HL-60 (cell line): ENCODE results near the gene QRICH1.

Experiments
- CTCF ChIP-seq: IDR thresholded peaks from one replicate; pipeline ENCODE4 v1.5.1; 2011; ENCODE audit warnings: low read length, control low read depth, inconsistent platforms; ENCODE audit not compliant: insufficient read depth
- GABPA ChIP-seq: IDR thresholded peaks from 2 replicates; pipeline ENCODE4 v1.6.1; 2012; ENCODE audit warnings: low read depth
- POLR2AphosphoS5 ChIP-seq: IDR thresholded peaks from 2 replicates; pipeline ENCODE4 v1.6.1; 2012; ENCODE audit warnings: low read depth
- SPI1 ChIP-seq: IDR thresholded peaks from 2 replicates; pipeline ENCODE4 v1.6.1; 2012; ENCODE audit warnings: low read depth, mild to moderate bottlenecking, borderline replicate concordance
- TF ChIP-seq, protein P1 (sequence below): IDR thresholded peaks from 2 replicates; pipeline ENCODE4 v1.6.1; 2012; ENCODE audit warnings: low read depth; ENCODE audit not compliant: insufficient replicate concordance

GRCh38 chr3:49140080-49140479 lies 46.2 kb upstream of the QRICH1 start:
- TF ChIP-seq CTCF, result no peak
- no peak for TF ChIP-seq POLR2AphosphoS5
- no peak for TF ChIP-seq SPI1
- TF ChIP-seq, protein P1, sequence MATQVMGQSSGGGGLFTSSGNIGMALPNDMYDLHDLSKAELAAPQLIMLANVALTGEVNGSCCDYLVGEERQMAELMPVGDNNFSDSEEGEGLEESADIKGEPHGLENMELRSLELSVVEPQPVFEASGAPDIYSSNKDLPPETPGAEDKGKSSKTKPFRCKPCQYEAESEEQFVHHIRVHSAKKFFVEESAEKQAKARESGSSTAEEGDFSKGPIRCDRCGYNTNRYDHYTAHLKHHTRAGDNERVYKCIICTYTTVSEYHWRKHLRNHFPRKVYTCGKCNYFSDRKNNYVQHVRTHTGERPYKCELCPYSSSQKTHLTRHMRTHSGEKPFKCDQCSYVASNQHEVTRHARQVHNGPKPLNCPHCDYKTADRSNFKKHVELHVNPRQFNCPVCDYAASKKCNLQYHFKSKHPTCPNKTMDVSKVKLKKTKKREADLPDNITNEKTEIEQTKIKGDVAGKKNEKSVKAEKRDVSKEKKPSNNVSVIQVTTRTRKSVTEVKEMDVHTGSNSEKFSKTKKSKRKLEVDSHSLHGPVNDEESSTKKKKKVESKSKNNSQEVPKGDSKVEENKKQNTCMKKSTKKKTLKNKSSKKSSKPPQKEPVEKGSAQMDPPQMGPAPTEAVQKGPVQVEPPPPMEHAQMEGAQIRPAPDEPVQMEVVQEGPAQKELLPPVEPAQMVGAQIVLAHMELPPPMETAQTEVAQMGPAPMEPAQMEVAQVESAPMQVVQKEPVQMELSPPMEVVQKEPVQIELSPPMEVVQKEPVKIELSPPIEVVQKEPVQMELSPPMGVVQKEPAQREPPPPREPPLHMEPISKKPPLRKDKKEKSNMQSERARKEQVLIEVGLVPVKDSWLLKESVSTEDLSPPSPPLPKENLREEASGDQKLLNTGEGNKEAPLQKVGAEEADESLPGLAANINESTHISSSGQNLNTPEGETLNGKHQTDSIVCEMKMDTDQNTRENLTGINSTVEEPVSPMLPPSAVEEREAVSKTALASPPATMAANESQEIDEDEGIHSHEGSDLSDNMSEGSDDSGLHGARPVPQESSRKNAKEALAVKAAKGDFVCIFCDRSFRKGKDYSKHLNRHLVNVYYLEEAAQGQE, result no peak
- no peak for TF ChIP-seq GABPA
